Tibial nerve (tissue), 4 donors: ENCODE data around the gene TMEM116.

Experiments used
- CTCF ChIP-seq, 5 experiments: fragments of 200-600 bp in 3 of 5; fragments of 450-650 bp in 2 of 5; sonication (generic) in 3 of 5; IDR thresholded peaks; one replicate each; pipeline ENCODE4 v1.5.1; 2016 to 2019; ENCODE audit warnings: antibody characterized with exemption in 5 of 5, mild to moderate bottlenecking in 3 of 5, moderate library complexity in 2 of 5
- EP300 ChIP-seq, 2 donors: sonication (generic); formaldehyde crosslinking; IDR thresholded peaks; one replicate each; pipeline ENCODE4 v1.6.1; 2017; ENCODE audit warnings: antibody characterized with exemption in 2 of 2, mild to moderate bottlenecking in 1 of 2

GRCh38 chr12:112022241-112023016 is 9.5 kb upstream of the TMEM116 start:
- no peak for TF ChIP-seq CTCF (IDR thresholded peaks at IDR 0.05)
- TF ChIP-seq EP300 (IDR thresholded peaks at IDR 0.05), result no peak
